AG10803 (cell line): Measurements from ENCODE around the gene C6orf136.

Experiments used
- DNase-seq: peaks from one replicate; pipeline ENCODE4 v3.0.0; 2010; ENCODE audit warnings: low read depth
- H3K4me3 ChIP-seq: 2 replicates; pipeline ENCODE4 v1.5.1; 2011; ENCODE audit warnings: mild to moderate bottlenecking, low read length, control low read depth
- TF ChIP-seq, protein P1 (sequence below): conservative IDR thresholded peaks from 2 replicates; pipeline ENCODE4 v1.5.1; 2011; ENCODE audit warnings: mild to moderate bottlenecking, low read length, control low read depth, inconsistent platforms

The C6orf136 gene

DNA sequence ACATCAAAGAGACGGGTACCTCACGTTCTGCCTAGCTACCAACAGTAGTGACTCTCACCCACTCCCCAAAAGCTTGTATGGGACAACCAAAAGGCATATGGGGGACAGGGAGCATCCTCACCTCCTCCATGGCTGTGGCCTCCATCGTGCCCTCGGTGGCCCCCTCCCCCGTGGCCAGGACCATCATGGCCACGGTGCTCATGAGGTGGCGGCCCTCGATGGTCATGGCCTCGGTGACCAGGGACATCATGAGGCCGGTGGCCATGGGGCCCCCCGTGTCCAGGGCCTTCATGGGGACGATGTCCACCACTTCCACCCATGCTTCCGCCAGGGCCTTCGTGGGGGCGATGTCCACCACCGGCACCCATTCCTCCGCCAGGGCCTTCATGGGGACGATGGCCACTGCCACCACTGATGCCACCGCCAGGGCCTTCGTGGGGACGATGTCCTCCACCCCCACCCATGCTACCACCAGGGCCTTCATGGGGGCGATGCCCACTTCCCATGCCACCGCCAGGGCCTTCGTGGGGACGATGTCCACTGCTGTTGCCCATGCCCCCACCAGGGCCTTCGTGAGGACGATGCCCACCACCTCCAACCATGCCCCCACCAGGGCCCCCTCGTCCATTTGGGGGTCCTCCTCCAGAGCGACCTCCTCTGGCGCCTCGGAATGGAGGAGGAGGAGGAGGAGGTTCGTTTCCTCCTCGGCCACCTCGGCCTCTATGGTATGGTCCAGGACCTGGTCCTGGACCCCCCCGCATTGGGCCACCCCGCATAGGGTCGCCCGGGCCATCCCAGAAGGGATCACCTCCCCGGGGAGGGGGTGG, 44.9 kb upstream of the C6orf136 start:
- no peak for DNase-seq
- H3K4me3 ChIP-seq, result no peak overlapping the region
- TF ChIP-seq, protein P1, sequence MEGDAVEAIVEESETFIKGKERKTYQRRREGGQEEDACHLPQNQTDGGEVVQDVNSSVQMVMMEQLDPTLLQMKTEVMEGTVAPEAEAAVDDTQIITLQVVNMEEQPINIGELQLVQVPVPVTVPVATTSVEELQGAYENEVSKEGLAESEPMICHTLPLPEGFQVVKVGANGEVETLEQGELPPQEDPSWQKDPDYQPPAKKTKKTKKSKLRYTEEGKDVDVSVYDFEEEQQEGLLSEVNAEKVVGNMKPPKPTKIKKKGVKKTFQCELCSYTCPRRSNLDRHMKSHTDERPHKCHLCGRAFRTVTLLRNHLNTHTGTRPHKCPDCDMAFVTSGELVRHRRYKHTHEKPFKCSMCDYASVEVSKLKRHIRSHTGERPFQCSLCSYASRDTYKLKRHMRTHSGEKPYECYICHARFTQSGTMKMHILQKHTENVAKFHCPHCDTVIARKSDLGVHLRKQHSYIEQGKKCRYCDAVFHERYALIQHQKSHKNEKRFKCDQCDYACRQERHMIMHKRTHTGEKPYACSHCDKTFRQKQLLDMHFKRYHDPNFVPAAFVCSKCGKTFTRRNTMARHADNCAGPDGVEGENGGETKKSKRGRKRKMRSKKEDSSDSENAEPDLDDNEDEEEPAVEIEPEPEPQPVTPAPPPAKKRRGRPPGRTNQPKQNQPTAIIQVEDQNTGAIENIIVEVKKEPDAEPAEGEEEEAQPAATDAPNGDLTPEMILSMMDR, result no peak

DNA sequence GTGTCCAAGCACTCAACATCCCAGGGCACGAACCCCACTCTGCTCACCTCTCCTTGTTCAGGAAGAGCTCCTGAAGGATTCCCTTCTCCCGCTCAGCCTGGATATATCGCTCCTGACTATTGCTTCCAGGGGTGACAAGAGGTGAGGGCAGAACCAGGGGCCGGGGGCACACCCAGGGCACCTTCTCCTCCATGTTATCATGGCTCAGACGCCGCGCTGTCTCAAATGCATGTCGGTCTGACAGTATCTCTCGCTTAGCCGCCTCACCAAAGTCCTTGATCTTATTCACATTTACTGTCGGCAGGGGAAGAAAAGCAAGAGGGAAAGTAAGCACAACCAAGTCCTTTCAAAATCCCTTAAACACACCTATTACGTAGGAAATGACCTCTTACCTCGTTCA, 43.0 kb upstream of the C6orf136 start:
- H3K4me3 ChIP-seq, result no peak overlapping the region
- DNase-seq, result no peak
- TF ChIP-seq, protein P1, result no peak

DNA sequence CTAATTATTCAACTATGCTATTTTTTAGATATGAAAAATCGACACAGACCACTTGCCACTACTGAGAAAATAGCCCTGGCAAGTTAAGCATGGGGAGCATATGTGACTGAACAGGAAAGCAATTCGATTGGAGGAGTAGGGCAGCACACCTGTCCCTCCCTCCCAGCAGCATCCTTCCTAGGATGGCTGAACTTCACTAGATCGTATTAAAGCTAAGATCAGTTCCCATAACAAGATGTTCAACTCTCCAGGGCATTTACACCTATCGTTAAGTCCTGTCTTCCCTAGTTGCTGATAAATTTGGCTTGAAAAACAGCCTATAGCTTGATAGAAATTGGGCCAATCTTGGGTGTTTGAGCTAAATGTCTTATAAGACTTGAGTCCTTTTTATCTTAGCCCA, 36.9 kb upstream of the C6orf136 start:
- DNase-seq, result no peak
- TF ChIP-seq, protein P1, result no peak
- H3K4me3 ChIP-seq, result no peak overlapping the region

DNA sequence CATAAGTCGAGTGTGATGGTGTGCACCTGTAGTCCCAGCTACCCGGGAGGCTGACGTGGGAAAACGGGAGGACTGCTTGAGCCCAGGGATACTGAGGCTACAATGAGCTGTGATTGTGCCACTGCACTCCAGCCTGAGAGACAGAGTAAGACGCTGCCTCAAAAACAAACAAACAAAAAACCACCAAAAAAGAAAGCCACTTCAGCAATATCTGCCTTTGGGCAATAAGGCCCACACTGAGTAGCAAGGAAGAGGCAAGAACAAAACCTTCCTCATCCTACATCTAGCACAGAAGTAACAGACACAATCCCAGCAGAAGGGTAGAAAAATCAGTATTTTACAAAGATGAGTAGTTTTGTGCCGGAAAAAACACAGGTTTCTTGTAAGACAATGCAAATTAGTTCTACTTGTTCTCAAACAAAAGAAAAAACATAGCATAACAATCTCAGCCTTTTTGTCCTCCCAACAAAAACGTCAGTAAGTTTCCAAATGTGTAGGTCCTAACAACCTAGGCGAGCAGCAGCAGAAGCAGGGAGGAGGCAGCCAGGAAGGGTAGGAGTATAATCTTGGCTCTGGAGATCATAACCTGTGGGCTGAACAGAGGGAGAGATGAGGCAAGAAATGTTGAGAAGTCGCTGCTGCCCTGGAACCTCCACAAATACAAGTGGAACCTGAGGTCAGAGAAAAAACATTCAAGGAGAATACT, 35.6 kb upstream of the C6orf136 start:
- TF ChIP-seq, protein P1, result no peak
- DNase-seq, result no peak
- no peak overlapping the region for H3K4me3 ChIP-seq

DNA sequence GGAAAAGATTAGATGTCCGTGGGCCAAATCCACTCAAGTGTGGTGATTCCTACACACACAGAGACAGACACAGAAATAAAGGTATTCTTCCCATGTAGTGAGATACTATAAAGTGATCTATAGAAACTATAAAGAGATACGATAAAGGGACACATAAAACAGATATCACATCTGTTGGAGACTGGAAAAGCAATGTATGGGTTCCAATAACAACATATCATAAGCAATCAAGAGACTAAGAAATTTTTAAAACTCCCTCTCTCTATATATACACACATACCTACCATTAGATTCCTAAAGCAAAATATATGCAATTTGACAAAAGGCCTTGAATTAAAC, 35.1 kb upstream of the C6orf136 start:
- DNase-seq, result no peak
- TF ChIP-seq, protein P1, result no peak
- no peak overlapping the region for H3K4me3 ChIP-seq

DNA sequence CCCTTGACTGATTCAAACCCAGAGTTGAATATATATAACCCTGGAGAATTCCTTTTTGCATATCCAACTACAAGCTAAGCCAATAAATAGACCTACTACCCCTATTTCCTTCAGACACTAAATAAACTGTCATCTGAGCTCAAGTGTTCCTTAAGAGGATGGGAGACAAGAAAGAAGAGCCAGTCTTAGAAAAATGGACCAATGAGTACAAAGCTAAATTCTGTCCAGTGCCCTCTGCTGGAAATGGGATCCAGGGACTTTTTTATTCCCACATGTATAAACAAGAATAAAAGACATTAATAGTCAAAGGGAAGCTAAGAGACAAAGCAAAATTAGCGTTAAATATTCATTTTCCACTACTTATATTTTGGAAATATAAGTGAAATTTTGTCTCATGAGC, 34.7 kb upstream of the C6orf136 start:
- peak; percentile 49 for DNase-seq
- TF ChIP-seq, protein P1, result peak; percentile 55
- H3K4me3 ChIP-seq, result no peak overlapping the region
